ENCODE results near the gene NTM. TPM values are rescaled to one million over a fixed set of nuclear protein-coding genes. Genes with fewer than 3 reads are reported as not detected.

The NTM gene
- total RNA-seq, 2 experiments from 2014 or later, result not detected

- DNase-seq (no peak), ATAC-seq (ENCODE audit: low read depth) (no peak)
- Mint-ChIP-seq H3K9me3 (no peaks in the 10 kb centered on the region), H3K36me3 (no peaks in the 10 kb centered on the region), H3K27me3 (peaks cover 4% of the 10 kb centered on the region), H3K4me1 (peaks cover 2% of the 10 kb centered on the region), H3K27ac (no peak overlapping the region), H3K4me3 (no peak overlapping the region)
- POLR2A ChIA-PET, result no interaction called here
Observed at GRCh38 chr11:131693756-131694155, 323.3 kb downstream of the NTM start.

- peak; percentile 70 for ATAC-seq (ENCODE audit: low read depth)
- Mint-ChIP-seq H3K27ac (no peak overlapping the region), H3K9me3 (no peaks in the 10 kb centered on the region), H3K36me3 (no peaks in the 10 kb centered on the region), H3K27me3 (peaks cover 4% of the 10 kb centered on the region), H3K4me3 (no peak overlapping the region), H3K4me1 (peaks cover 2% of the 10 kb centered on the region)
- peak; percentile 76 for DNase-seq
- POLR2A ChIA-PET, result no interaction called here
Observed at GRCh38 chr11:131694526-131695424, 324.4 kb downstream of the NTM start.

- DNase-seq (no peak), ATAC-seq (ENCODE audit: low read depth) (no peak)
- Mint-ChIP-seq H3K27me3 (peaks cover 4% of the 10 kb centered on the region), H3K4me3 (no peak overlapping the region), H3K4me1 (peaks cover 2% of the 10 kb centered on the region), H3K27ac (no peak overlapping the region), H3K9me3 (no peaks in the 10 kb centered on the region), H3K36me3 (no peaks in the 10 kb centered on the region)
- POLR2A ChIA-PET, result no interaction called here
Observed at GRCh38 chr11:131695889-131696429, 325.5 kb downstream of the NTM start.

- Mint-ChIP-seq H3K4me3 (no peak overlapping the region), H3K27ac (no peak overlapping the region), H3K36me3 (no peaks in the 10 kb centered on the region), H3K9me3 (no peaks in the 10 kb centered on the region), H3K4me1 (peaks cover 2% of the 10 kb centered on the region), H3K27me3 (peaks cover 4% of the 10 kb centered on the region)
- POLR2A ChIA-PET, result no interaction called here
- no peak for ATAC-seq (ENCODE audit: low read depth)
- no peak for DNase-seq
Observed at GRCh38 chr11:131696690-131697089, 326.3 kb downstream of the NTM start.

- H3K9me3 Mint-ChIP-seq, result peaks cover 13% of the 10 kb centered on the region
- DNase-seq, result no peak
- POLR2A ChIA-PET, result no interaction called here
- no peak overlapping the region for H3K27ac Mint-ChIP-seq
- H3K4me1 Mint-ChIP-seq, result no peaks in the 10 kb centered on the region
- ATAC-seq (ENCODE audit: low read depth), result no peak
- H3K4me3 Mint-ChIP-seq, result no peak overlapping the region
- peaks cover 2% of the 10 kb centered on the region for H3K27me3 Mint-ChIP-seq
- H3K36me3 Mint-ChIP-seq, result no peaks in the 10 kb centered on the region
Observed at GRCh38 chr11:131703311-131703710, 332.9 kb downstream of the NTM start.

GRCh38 chr11:131704682-131705081 lies 334.3 kb downstream of the NTM start:
- Mint-ChIP-seq H3K4me3 (no peak overlapping the region), H3K36me3 (no peaks in the 10 kb centered on the region), H3K27ac (no peak overlapping the region), H3K9me3 (peaks cover 13% of the 10 kb centered on the region), H3K27me3 (peaks cover 2% of the 10 kb centered on the region), H3K4me1 (no peaks in the 10 kb centered on the region)
- POLR2A ChIA-PET, result no interaction called here
- DNase-seq (no peak), ATAC-seq (ENCODE audit: low read depth) (no peak)

GRCh38 chr11:131710511-131710910 lies 340.1 kb downstream of the NTM start:
- Mint-ChIP-seq H3K4me1 (no peaks in the 10 kb centered on the region), H3K36me3 (no peaks in the 10 kb centered on the region), H3K27ac (no peak overlapping the region), H3K27me3 (no peaks in the 10 kb centered on the region), H3K4me3 (no peak overlapping the region), H3K9me3 (no peaks in the 10 kb centered on the region)
- POLR2A ChIA-PET, result no interaction called here
- ATAC-seq (ENCODE audit: low read depth) (no peak), DNase-seq (no peak)

- H3K36me3 Mint-ChIP-seq, result no peaks in the 10 kb centered on the region
- no peaks in the 10 kb centered on the region for H3K4me1 Mint-ChIP-seq
- no peaks in the 10 kb centered on the region for H3K27me3 Mint-ChIP-seq
- DNase-seq, result no peak
- no peaks in the 10 kb centered on the region for H3K9me3 Mint-ChIP-seq
- H3K27ac Mint-ChIP-seq, result no peak overlapping the region
- H3K4me3 Mint-ChIP-seq, result no peak overlapping the region
- no peak for ATAC-seq (ENCODE audit: low read depth)
- POLR2A ChIA-PET, result no interaction called here
Observed at GRCh38 chr11:131712897-131713296, 342.5 kb downstream of the NTM start.

GRCh38 chr11:131713529-131714134 lies 343.2 kb downstream of the NTM start:
- ATAC-seq (ENCODE audit: low read depth) (no peak), DNase-seq (no peak)
- Mint-ChIP-seq H3K4me3 (no peak overlapping the region), H3K27me3 (no peaks in the 10 kb centered on the region), H3K9me3 (no peaks in the 10 kb centered on the region), H3K27ac (no peak overlapping the region), H3K4me1 (no peaks in the 10 kb centered on the region), H3K36me3 (no peaks in the 10 kb centered on the region)
- POLR2A ChIA-PET, result no interaction called here

- no peak for DNase-seq
- no peaks in the 10 kb centered on the region for H3K9me3 Mint-ChIP-seq
- no peak overlapping the region for H3K27ac Mint-ChIP-seq
- H3K4me1 Mint-ChIP-seq, result no peaks in the 10 kb centered on the region
- POLR2A ChIA-PET, result no interaction called here
- no peak overlapping the region for H3K4me3 Mint-ChIP-seq
- no peaks in the 10 kb centered on the region for H3K27me3 Mint-ChIP-seq
- no peak for ATAC-seq (ENCODE audit: low read depth)
- no peaks in the 10 kb centered on the region for H3K36me3 Mint-ChIP-seq
Observed at GRCh38 chr11:131717616-131718015, 347.2 kb downstream of the NTM start.

- Mint-ChIP-seq H3K36me3 (no peaks in the 10 kb centered on the region), H3K27me3 (no peaks in the 10 kb centered on the region)
- no peak for ATAC-seq (ENCODE audit: low read depth)
Observed at GRCh38 chr11:131723088-131723487, 352.7 kb downstream of the NTM start.

GRCh38 chr11:131724436-131724975 lies 354.1 kb downstream of the NTM start:
- H3K27me3 Mint-ChIP-seq, result no peaks in the 10 kb centered on the region
- DNase-seq (no peak), ATAC-seq (ENCODE audit: low read depth) (no peak)
- POLR2A ChIA-PET, result no interaction called here
- H3K9me3 Mint-ChIP-seq, result no peaks in the 10 kb centered on the region
- no peaks in the 10 kb centered on the region for H3K4me1 Mint-ChIP-seq
- no peaks in the 10 kb centered on the region for H3K36me3 Mint-ChIP-seq
- no peak overlapping the region for H3K4me3 Mint-ChIP-seq
- H3K27ac Mint-ChIP-seq, result no peak overlapping the region

More at GRCh38 chr11:131723088-131723487, 352.7 kb downstream of the NTM start:
- H3K4me3 Mint-ChIP-seq, result no peak overlapping the region
- POLR2A ChIA-PET, result no interaction called here
- H3K27ac Mint-ChIP-seq, result no peak overlapping the region
- no peaks in the 10 kb centered on the region for H3K9me3 Mint-ChIP-seq
- DNase-seq, result no peak
- H3K4me1 Mint-ChIP-seq, result no peaks in the 10 kb centered on the region

GRCh38 chr11:131734871-131735270 lies 364.5 kb downstream of the NTM start:
- H3K27me3 Mint-ChIP-seq, result no peaks in the 10 kb centered on the region
- DNase-seq (no peak), ATAC-seq (ENCODE audit: low read depth) (no peak)
- no peaks in the 10 kb centered on the region for H3K9me3 Mint-ChIP-seq
- no peaks in the 10 kb centered on the region for H3K4me1 Mint-ChIP-seq
- H3K36me3 Mint-ChIP-seq, result no peaks in the 10 kb centered on the region
- H3K27ac Mint-ChIP-seq, result no peak overlapping the region
- POLR2A ChIA-PET, result no interaction called here
- H3K4me3 Mint-ChIP-seq, result no peak overlapping the region

GRCh38 chr11:131737357-131737756 lies 366.9 kb downstream of the NTM start:
- Mint-ChIP-seq H3K4me3 (no peak overlapping the region), H3K36me3 (no peaks in the 10 kb centered on the region), H3K4me1 (no peaks in the 10 kb centered on the region), H3K27me3 (no peaks in the 10 kb centered on the region), H3K9me3 (no peaks in the 10 kb centered on the region), H3K27ac (no peak overlapping the region)
- no peak for ATAC-seq (ENCODE audit: low read depth)
- DNase-seq, result no peak
- POLR2A ChIA-PET, result no interaction called here
